H9 (cell line): ENCODE results near the gene CREB3L2. TPM values are rescaled to one million over a fixed set of nuclear protein-coding genes. Genes with fewer than 3 reads are reported as not detected.
A peak's percentile ranks its signal among the peaks of the same experiment; 100 is the strongest.

ENCODE experiments used
- DNase-seq: peaks from one replicate; pipeline ENCODE4 v3.0.0-alpha.2; 2017
- H2AFZ ChIP-seq: one replicate; pipeline ENCODE4 v1.6.1; 2013; ENCODE audit warnings: mild to moderate bottlenecking, low read length, control low read depth, moderate library complexity
- H2AK5ac ChIP-seq: 2 replicates; pipeline ENCODE4 v1.6.1; 2013; ENCODE audit warnings: low read length, control low read depth, mixed read lengths; ENCODE audit not compliant: insufficient read length
- H2BK120ac ChIP-seq: one replicate; pipeline ENCODE4 v1.6.1; 2013; ENCODE audit warnings: low read depth, mild to moderate bottlenecking, low read length, control low read depth, inconsistent platforms; ENCODE audit not compliant: poor library complexity, severe bottlenecking
- H2BK12ac ChIP-seq: 2 replicates; pipeline ENCODE4 v1.6.1; 2013; ENCODE audit warnings: low read length, control low read depth, mixed read lengths, low read depth; ENCODE audit not compliant: insufficient read length
- H2BK15ac ChIP-seq: 2 replicates; pipeline ENCODE4 v1.6.1; 2013; ENCODE audit warnings: low read depth, low read length, control low read depth
- H2BK20ac ChIP-seq: one replicate; pipeline ENCODE4 v1.6.1; 2013; ENCODE audit warnings: low read depth, mild to moderate bottlenecking, low read length, control low read depth, inconsistent platforms; ENCODE audit not compliant: poor library complexity, severe bottlenecking
- H2BK5ac ChIP-seq: 2 replicates; pipeline ENCODE4 v1.6.1; 2013; ENCODE audit warnings: low read length, control low read depth, mixed read lengths; ENCODE audit not compliant: insufficient read length
- H3K14ac ChIP-seq: 2 replicates; pipeline ENCODE4 v1.6.1; 2013; ENCODE audit warnings: low read length, control low read depth; ENCODE audit not compliant: insufficient read depth
- H3K18ac ChIP-seq: 2 replicates; pipeline ENCODE4 v1.6.1; 2013; ENCODE audit warnings: low read depth, mild to moderate bottlenecking, mixed read lengths, low read length, control low read depth; ENCODE audit not compliant: insufficient read length
- H3K23ac ChIP-seq: 2 replicates; pipeline ENCODE4 v1.6.1; 2013; ENCODE audit warnings: low read length, control low read depth, mixed read lengths, low read depth; ENCODE audit not compliant: insufficient read length
- H3K23me2 ChIP-seq: 2 replicates; pipeline ENCODE4 v1.6.1; 2013; ENCODE audit warnings: low read depth, mild to moderate bottlenecking, mixed read lengths, low read length, control low read depth; ENCODE audit not compliant: insufficient read length, poor library complexity, severe bottlenecking
- H3K27ac ChIP-seq: 2 replicates; pipeline ENCODE4 v1.5.1; 2013; ENCODE audit warnings: low read length, control low read depth, mixed read lengths, low read depth; ENCODE audit not compliant: insufficient read length
- H3K27me3 ChIP-seq: 2 replicates; pipeline ENCODE4 v1.6.1; 2013; ENCODE audit warnings: low read length, control low read depth, inconsistent platforms; ENCODE audit not compliant: insufficient read depth
- H3K4ac ChIP-seq: 2 replicates; pipeline ENCODE4 v1.6.1; 2013; ENCODE audit warnings: low read depth, mild to moderate bottlenecking, control low read depth, inconsistent platforms, low read length, moderate library complexity
- H3K4me1 ChIP-seq: 2 replicates; pipeline ENCODE4 v1.6.1; 2013; ENCODE audit warnings: low read length, control low read depth, inconsistent platforms; ENCODE audit not compliant: insufficient read depth
- H3K4me2 ChIP-seq: 2 replicates; pipeline ENCODE4 v1.6.1; 2013; ENCODE audit warnings: low read length, control low read depth, mixed read lengths; ENCODE audit not compliant: insufficient read length, insufficient read depth
- H3K56ac ChIP-seq: 2 replicates; pipeline ENCODE4 v1.6.1; 2013; ENCODE audit warnings: low read depth, mild to moderate bottlenecking, mixed read lengths, low read length, control low read depth; ENCODE audit not compliant: insufficient read length
- H3K79me1 ChIP-seq: 2 replicates; pipeline ENCODE4 v1.6.1; 2013; ENCODE audit warnings: low read depth, mild to moderate bottlenecking, moderate library complexity, low read length, control low read depth, inconsistent platforms; ENCODE audit not compliant: insufficient read depth, poor library complexity, severe bottlenecking
- H3K79me2 ChIP-seq: 2 replicates; pipeline ENCODE4 v1.6.1; 2013; ENCODE audit warnings: low read length, control low read depth, inconsistent platforms; ENCODE audit not compliant: insufficient read depth
- H3K9ac ChIP-seq: 2 replicates; pipeline ENCODE4 v1.6.1; 2013; ENCODE audit warnings: low read length, control low read depth, mixed read lengths; ENCODE audit not compliant: insufficient read length; ENCODE audit errors: extremely low read depth
- H3K9me3 ChIP-seq: one replicate; pipeline ENCODE4 v1.6.1; 2013; ENCODE audit warnings: low read depth, low read length, inconsistent platforms; ENCODE audit not compliant: control insufficient read depth
- H3T11ph ChIP-seq: one replicate; pipeline ENCODE4 v1.6.1; 2013; ENCODE audit warnings: mild to moderate bottlenecking, low read length, control low read depth, inconsistent platforms
- H4K20me1 ChIP-seq: one replicate; pipeline ENCODE4 v1.6.1; 2013; ENCODE audit not compliant: control insufficient read depth, insufficient read length, insufficient read depth
- H4K5ac ChIP-seq: 2 replicates; pipeline ENCODE4 v1.6.1; 2013; ENCODE audit warnings: low read depth, mild to moderate bottlenecking, mixed read lengths, low read length, control low read depth; ENCODE audit not compliant: insufficient read length
- H4K8ac ChIP-seq: replicated peaks from 2 replicates; pipeline ENCODE4 v1.6.1; 2013; ENCODE audit warnings: low read length, control low read depth, mixed read lengths, low read depth; ENCODE audit not compliant: insufficient read length
- H4K91ac ChIP-seq: 2 replicates; pipeline ENCODE4 v1.6.1; 2013; ENCODE audit warnings: low read depth, mild to moderate bottlenecking, moderate library complexity, mixed read lengths, low read length, control low read depth; ENCODE audit not compliant: insufficient read length
- H3K27ac Mint-ChIP-seq, 3 experiments: 2 replicates in 2 of 3; 3 replicates in 1 of 3; pipeline ENCODE4 v1.8.0; 2020 to 2021; ENCODE audit warnings: mixed read lengths in 3 of 3, mild to moderate bottlenecking in 1 of 3, moderate library complexity in 1 of 3
- H3K27me3 Mint-ChIP-seq: 2 replicates; pipeline ENCODE4 v1.8.0; 2021; ENCODE audit warnings: low read depth, mild to moderate bottlenecking, moderate library complexity, mixed read lengths
- H3K36me3 Mint-ChIP-seq, 3 experiments: 2 replicates in 2 of 3; 3 replicates in 1 of 3; pipeline ENCODE4 v1.8.0; 2020 to 2021; ENCODE audit warnings: low read depth in 3 of 3, mixed read lengths in 3 of 3; ENCODE audit not compliant: insufficient read depth in 1 of 3
- H3K4me1 Mint-ChIP-seq, 2 experiments: 2 replicates each; pipeline ENCODE4 v1.8.0; 2020; ENCODE audit warnings: mixed read lengths in 2 of 2
- H3K4me3 Mint-ChIP-seq, 2 experiments: 2 replicates in 1 of 2; 3 replicates in 1 of 2; pipeline ENCODE4 v1.8.0; 2020 to 2021; ENCODE audit warnings: mild to moderate bottlenecking in 2 of 2, mixed read lengths in 2 of 2, moderate library complexity in 1 of 2
- H3K9me3 Mint-ChIP-seq, 2 experiments: 2 replicates in 1 of 2; 3 replicates in 1 of 2; pipeline ENCODE4 v1.8.0; 2020; ENCODE audit warnings: mild to moderate bottlenecking in 2 of 2, mixed read lengths in 2 of 2, moderate library complexity in 1 of 2
- CTCF ChIP-seq: fragments of 200-600 bp; sonication (generic); conservative IDR thresholded peaks from 3 replicates; pipeline ENCODE4 v1.8.0; 2021; ENCODE audit warnings: antibody characterized with exemption, mild to moderate bottlenecking
- WGBS: extraction: QIAGEN DNeasy Blood & Tissue Kit; methylation state at CpG from one replicate; pipeline ENCODE4 v1.1.7; 2013; ENCODE audit warnings: missing lambda C conversion rate, low lambda C conversion rate, mixed read lengths; ENCODE audit not compliant: insufficient read length; ENCODE audit errors: extremely low coverage; 5-methylcytosine and 5-hydroxymethylcytosine counted together
- total RNA-seq: library from RNA; stranded (reverse); gene quantifications from 2 replicates; pipeline ENCODE4 v1.2.1, GENCODE V29; 2021

CREB3L2 gene
- total RNA-seq, 1 experiment from 2014 or later = 60.7 TPM

GRCh38 chr7:137932881-137933269, 69.0 kb downstream of the CREB3L2 start:
- Histone ChIP-seq H2BK120ac (no peak overlapping the region), H2BK12ac (no peak overlapping the region), H3K4ac (no peak overlapping the region), H2BK20ac (no peak overlapping the region), H2BK5ac (no peak overlapping the region), H3K18ac (no peak overlapping the region), H4K8ac (no peak overlapping the region), H3K79me2 (peaks cover 3% of the 10 kb centered on the region; the same call in 1 of the 2 replicates), H2BK15ac (no peak overlapping the region), H3K23ac (no peak overlapping the region), H2AFZ (no peak overlapping the region), H3K27ac (no peak overlapping the region), H4K20me1 (no peaks in the 10 kb centered on the region), H3K79me1 (no peaks in the 10 kb centered on the region), H3K56ac (no peak overlapping the region), H3K9me3 (no peaks in the 10 kb centered on the region), H3K27me3 (no peaks in the 10 kb centered on the region), H3K23me2 (no peaks in the 10 kb centered on the region), H4K91ac (no peak overlapping the region), H3K4me1 (peaks cover 13% of the 10 kb centered on the region; the same call in 1 of the 2 replicates), H3K14ac (no peak overlapping the region), H3T11ph (no peak overlapping the region), H4K5ac (no peak overlapping the region), H3K9ac (no peak overlapping the region), H2AK5ac (no peak overlapping the region), H3K4me2 (no peak overlapping the region)
- Mint-ChIP-seq H3K27ac (peak overlapping the region in 2 of 3 experiments; percentile 1 to 4; a peak in 2 of 7 replicates), H3K4me3 (no peak overlapping the region), H3K4me1 (peaks cover 31 to 34% of the 10 kb centered on the region in 2 experiments), H3K27me3 (no peaks in the 10 kb centered on the region), H3K9me3 (no peaks in the 10 kb centered on the region), H3K36me3 (peaks cover 3 to 7% (median 7%) of the 10 kb centered on the region in 3 experiments; a peak in 6 of 7 replicates)
- no peak for DNase-seq
- WGBS = no CpG with 5 or more reads among the region's 5 CpGs
- TF ChIP-seq CTCF = no peak
